H1 (cell line): Measurements from ENCODE around the gene CNGA4. TPM values are rescaled to one million over a fixed set of nuclear protein-coding genes. Genes with fewer than 3 reads are reported as not detected.

ENCODE experiments used
- CTCF ChIA-PET: fragments of 300-600 bp; sonication (Branson Sonifier 250); formaldehyde crosslinking; loops from one replicate; lab custom pipeline; 2021; ENCODE audit not compliant: partially characterized antibody; lab: Charles Lee
- POLR2A ChIA-PET: fragments of 300-600 bp; sonication (Branson Sonifier 250); formaldehyde crosslinking; loops from one replicate; lab custom pipeline; 2021; ENCODE audit warnings: inconsistent platforms; ENCODE audit not compliant: partially characterized antibody; lab: Charles Lee
- DNase-seq, 2 experiments: peaks; one replicate each; pipeline versions ENCODE4 v3.0.0 to v3.0.0-alpha.2; 2010 to 2022; ENCODE audit warnings: low spot score in 2 of 2, low read depth in 1 of 2, mixed read lengths in 1 of 2
- FAIRE-seq: peaks from 2 replicates; lab custom pipeline; 2011; peaks lifted over from hg19 to GRCh38; lab: Jason Lieb, UNC
- H2AFZ ChIP-seq: 2 replicates; pipeline ENCODE4 v1.8.1; 2012; ENCODE audit warnings: low read length, inconsistent platforms
- H2AK5ac ChIP-seq: 2 replicates; pipeline ENCODE4 v1.6.1; 2013; ENCODE audit warnings: low read depth, low read length
- H2BK120ac ChIP-seq: replicated peaks from 2 replicates; pipeline ENCODE3; 2013; ENCODE audit warnings: low read depth, low read length, inconsistent platforms
- H2BK12ac ChIP-seq: 2 replicates; pipeline ENCODE4 v1.6.1; 2013; ENCODE audit warnings: low read depth, low read length
- H2BK15ac ChIP-seq: 2 replicates; pipeline ENCODE4 v1.6.1; 2013; ENCODE audit warnings: low read length
- H2BK20ac ChIP-seq: 2 replicates; pipeline ENCODE4 v1.6.1; 2013; ENCODE audit warnings: low read length
- H2BK5ac ChIP-seq: 2 replicates; pipeline ENCODE4 v1.6.1; 2013; ENCODE audit warnings: low read depth, low read length
- H3K14ac ChIP-seq: 2 replicates; pipeline ENCODE4 v1.6.1; 2013; ENCODE audit warnings: inconsistent platforms; ENCODE audit not compliant: insufficient read length
- H3K18ac ChIP-seq: 2 replicates; pipeline ENCODE4 v1.6.1; 2013; ENCODE audit warnings: low read length; ENCODE audit errors: extremely low read depth
- H3K23ac ChIP-seq: 2 replicates; pipeline ENCODE4 v1.6.1; 2013; ENCODE audit warnings: inconsistent platforms; ENCODE audit not compliant: insufficient read length
- H3K23me2 ChIP-seq: 2 replicates; pipeline ENCODE4 v1.6.1; 2013; ENCODE audit warnings: low read depth, low read length
- H3K27ac ChIP-seq: 2 replicates; pipeline ENCODE4 v1.6.1; 2011; ENCODE audit warnings: low read depth, low read length, inconsistent platforms
- H3K27me3 ChIP-seq, 4 experiments: replicated peaks in 1 of 4; 1 replicate in 1 of 4; 2 replicates in 3 of 4; pipeline versions ENCODE4 v1.6.1 to v1.8.1; 2011 to 2013; ENCODE audit warnings: low read length in 3 of 4, mild to moderate bottlenecking in 3 of 4, inconsistent platforms in 2 of 4, mixed read lengths in 2 of 4, moderate library complexity in 1 of 4; ENCODE audit not compliant: control insufficient read depth in 3 of 4, insufficient read depth in 3 of 4; ENCODE audit errors: extremely low read depth in 1 of 4
- H3K36me3 ChIP-seq, 4 experiments: 2 replicates each; pipeline versions ENCODE4 v1.6.1 to v1.8.1; 2011 to 2013; ENCODE audit warnings: mild to moderate bottlenecking in 4 of 4, low read length in 3 of 4, moderate library complexity in 2 of 4, control low read depth in 1 of 4, inconsistent platforms in 1 of 4; ENCODE audit not compliant: insufficient read depth in 4 of 4, control insufficient read depth in 2 of 4
- H3K4ac ChIP-seq: replicated peaks from 2 replicates; pipeline ENCODE3; 2013; ENCODE audit warnings: low read length, low read depth, mixed read lengths, inconsistent platforms; ENCODE audit not compliant: insufficient read length
- H3K4me1 ChIP-seq, 4 experiments: replicated peaks in 1 of 4; 1 replicate in 1 of 4; 2 replicates in 3 of 4; pipeline versions ENCODE4 v1.6.1 to v1.8.1; 2011 to 2013; ENCODE audit warnings: low read length in 3 of 4, inconsistent platforms in 2 of 4, mixed read lengths in 1 of 4; ENCODE audit not compliant: insufficient read depth in 4 of 4, control insufficient read depth in 3 of 4
- H3K4me2 ChIP-seq, 2 experiments: 2 replicates each; pipeline versions ENCODE4 v1.6.1 to v1.8.1; 2011 to 2013; ENCODE audit warnings: low read depth in 2 of 2, low read length in 2 of 2, control low read depth in 1 of 2, inconsistent platforms in 1 of 2, mild to moderate bottlenecking in 1 of 2; ENCODE audit not compliant: insufficient read depth in 1 of 2
- H3K4me3 ChIP-seq, 4 experiments: fragments of 200-600, 300-600 bp in 1 of 4; sonication (generic), shearing (Covaris generic), sonication (Bioruptor Twin) in 1 of 4; 2 replicates each; pipeline versions ENCODE4 v1.5.1 to v1.8.1; 2011 to 2016; ENCODE audit warnings: low read length in 4 of 4, low read depth in 3 of 4, control low read depth in 2 of 4, inconsistent platforms in 2 of 4, mild to moderate bottlenecking in 2 of 4, mixed read lengths in 1 of 4, moderate library complexity in 1 of 4; ENCODE audit not compliant: insufficient read depth in 2 of 4; ENCODE audit errors: extremely low read depth in 1 of 4
- H3K56ac ChIP-seq: replicated peaks from 2 replicates; pipeline ENCODE3; 2013; ENCODE audit warnings: low read depth, mild to moderate bottlenecking, mixed read lengths, low read length, inconsistent platforms; ENCODE audit not compliant: insufficient read length
- H3K79me1 ChIP-seq: 2 replicates; pipeline ENCODE4 v1.6.1; 2013; ENCODE audit warnings: low read depth, low read length, control low read depth
- H3K79me2 ChIP-seq, 2 experiments: 2 replicates each; pipeline versions ENCODE4 v1.6.1 to v1.8.1; 2012 to 2013; ENCODE audit warnings: low read length in 2 of 2, mild to moderate bottlenecking in 2 of 2, inconsistent platforms in 1 of 2; ENCODE audit not compliant: insufficient read depth in 2 of 2, control insufficient read depth in 1 of 2
- H3K9ac ChIP-seq, 4 experiments: replicated peaks in 1 of 4; 1 replicate in 1 of 4; 2 replicates in 3 of 4; pipeline versions ENCODE4 v1.6.1 to v1.8.1; 2011 to 2013; ENCODE audit warnings: low read depth in 3 of 4, low read length in 3 of 4, control low read depth in 2 of 4, mild to moderate bottlenecking in 2 of 4, moderate library complexity in 2 of 4, inconsistent platforms in 1 of 4; ENCODE audit errors: extremely low read depth in 1 of 4
- H3K9me3 ChIP-seq, 2 experiments: 2 replicates each; pipeline versions ENCODE4 v1.6.1 to v1.8.1; 2012 to 2013; ENCODE audit warnings: mild to moderate bottlenecking in 2 of 2, moderate library complexity in 2 of 2, control low read depth in 1 of 2, inconsistent platforms in 1 of 2, low read depth in 1 of 2, low read length in 1 of 2, mixed read lengths in 1 of 2; ENCODE audit not compliant: insufficient read depth in 2 of 2
- H4K20me1 ChIP-seq, 2 experiments: replicated peaks in 1 of 2; 2 replicates each; pipeline versions ENCODE3 to v1.8.1; 2011 to 2013; ENCODE audit warnings: inconsistent platforms in 2 of 2, low read length in 2 of 2, mild to moderate bottlenecking in 1 of 2; ENCODE audit not compliant: insufficient read depth in 2 of 2, control insufficient read depth in 1 of 2
- H4K5ac ChIP-seq: 2 replicates; pipeline ENCODE4 v1.6.1; 2013; ENCODE audit warnings: low read length, low read depth, mixed read lengths, inconsistent platforms; ENCODE audit not compliant: insufficient read length
- H4K8ac ChIP-seq: 2 replicates; pipeline ENCODE4 v1.8.0; 2013; ENCODE audit warnings: mild to moderate bottlenecking, moderate library complexity, low read length, inconsistent platforms; ENCODE audit not compliant: insufficient read depth; ENCODE audit errors: extremely low read depth
- H4K91ac ChIP-seq: replicated peaks from 2 replicates; pipeline ENCODE3; 2013; ENCODE audit warnings: low read length, mixed read lengths, inconsistent platforms; ENCODE audit not compliant: insufficient read length
- BACH1 ChIP-seq: IDR thresholded peaks from 2 replicates; pipeline ENCODE4 v1.6.1; 2012; ENCODE audit warnings: low read length, improper control_type of control experiment
- BCL11A ChIP-seq, 2 experiments: IDR thresholded peaks; one replicate each; pipeline ENCODE4 v1.6.1; 2011; ENCODE audit warnings: low read depth in 2 of 2, low read length in 2 of 2, mild to moderate bottlenecking in 2 of 2
- CBX8 ChIP-seq: fragments of 300-800, 300-1000 bp; sonication (generic); IDR thresholded peaks from 2 replicates; pipeline ENCODE4 v1.7.1; 2016; ENCODE audit warnings: low read depth, low read length, borderline replicate concordance
- CTBP2 ChIP-seq: IDR thresholded peaks from 2 replicates; pipeline ENCODE4 v1.7.0; 2011; ENCODE audit warnings: borderline replicate concordance, mild to moderate bottlenecking, moderate library complexity, mixed read lengths, low read length; ENCODE audit not compliant: insufficient read depth, insufficient read length
- GABPA ChIP-seq: IDR thresholded peaks from 2 replicates; pipeline ENCODE4 v1.6.1; 2011; ENCODE audit warnings: mild to moderate bottlenecking, low read length, moderate library complexity, borderline replicate concordance; ENCODE audit not compliant: insufficient read depth
- JUN ChIP-seq: IDR thresholded peaks from 2 replicates; pipeline ENCODE4 v1.6.1; 2011; ENCODE audit warnings: low read depth, mild to moderate bottlenecking, improper control_type of control experiment, low read length
- KDM1A ChIP-seq: fragments of 200-600, 300-600 bp; sonication (generic); IDR thresholded peaks from 2 replicates; pipeline ENCODE4 v1.7.1; 2016; ENCODE audit warnings: mild to moderate bottlenecking, low read length, borderline replicate concordance
- MAFK ChIP-seq: IDR thresholded peaks from 2 replicates; pipeline ENCODE4 v1.6.1; 2012; ENCODE audit warnings: low read depth, mild to moderate bottlenecking, improper control_type of control experiment, low read length
- RAD21 ChIP-seq, 2 experiments: IDR thresholded peaks in 1 of 2; conservative IDR thresholded peaks in 1 of 2; 2 replicates each; pipeline ENCODE4 v1.6.1; 2011; ENCODE audit warnings: low read depth in 2 of 2, low read length in 2 of 2, improper control_type of control experiment in 1 of 2, inconsistent platforms in 1 of 2, mild to moderate bottlenecking in 1 of 2, moderate library complexity in 1 of 2
- SP1 ChIP-seq: IDR thresholded peaks from 2 replicates; pipeline ENCODE4 v1.6.1; 2011; ENCODE audit warnings: low read depth, low read length
- TAF7 ChIP-seq: optimal IDR thresholded peaks from 2 replicates; pipeline ENCODE3; 2011; ENCODE audit warnings: low read depth, mild to moderate bottlenecking, inconsistent platforms, low read length, moderate library complexity, borderline replicate concordance
- ZNF274 ChIP-seq: IDR thresholded peaks from 2 replicates; pipeline ENCODE4 v1.7.0; 2012; ENCODE audit warnings: low read length, borderline replicate concordance; ENCODE audit errors: extremely low read depth
- WGBS, 2 experiments: shearing (Covaris generic) in 1 of 2; methylation state at CpG; one replicate each; pipeline versions ENCODE4 v1.1.6 to v1.1.7; 2013 to 2015; ENCODE audit warnings: low lambda C conversion rate in 2 of 2, mixed read lengths in 2 of 2, inconsistent platforms in 1 of 2, low coverage in 1 of 2, missing lambda C conversion rate in 1 of 2; ENCODE audit not compliant: insufficient replicate concordance in 2 of 2, insufficient coverage in 1 of 2, insufficient read length in 1 of 2; ENCODE audit errors: extremely low coverage in 1 of 2, missing lambda C conversion rate in 1 of 2; 5-methylcytosine and 5-hydroxymethylcytosine counted together
- polyA plus RNA-seq, 7 experiments: library from polyadenylated mRNA; depleted of rRNA in 3 of 7; stranded (reverse) in 5 of 7; unstranded in 2 of 7; fragments of >200 nt in 5 of 7; fragments of 200-250 nt in 2 of 7; gene quantifications; 1 replicate in 5 of 7; 2 replicates in 1 of 7; 4 replicates in 1 of 7; pipeline versions ENCODE4 v1.2.1 to v1.2.3, GENCODE V29; 2011 to 2013; ENCODE audit warnings: missing spikeins in 2 of 7, mixed read lengths in 2 of 7
- total RNA-seq: library from RNA; stranded (reverse); fragmentation: NEBNext Ultra II Directional; extraction: Animal tissue kit (Norgen Biotek cat#: 25700); gene quantifications from 2 replicates; pipeline ENCODE4 v1.2.1, GENCODE V29; 2021
- TF ChIP-seq, protein P1 (sequence below): IDR thresholded peaks from 2 replicates; pipeline ENCODE4 v1.6.1; 2012; ENCODE audit warnings: inconsistent platforms

The CNGA4 gene
- total and polyA plus RNA-seq, 2 of the 8 experiments (the other 6 are each of a cell fraction or from before 2014, with no cell fraction given), result 0.29 TPM; not detected in 1

DNA sequence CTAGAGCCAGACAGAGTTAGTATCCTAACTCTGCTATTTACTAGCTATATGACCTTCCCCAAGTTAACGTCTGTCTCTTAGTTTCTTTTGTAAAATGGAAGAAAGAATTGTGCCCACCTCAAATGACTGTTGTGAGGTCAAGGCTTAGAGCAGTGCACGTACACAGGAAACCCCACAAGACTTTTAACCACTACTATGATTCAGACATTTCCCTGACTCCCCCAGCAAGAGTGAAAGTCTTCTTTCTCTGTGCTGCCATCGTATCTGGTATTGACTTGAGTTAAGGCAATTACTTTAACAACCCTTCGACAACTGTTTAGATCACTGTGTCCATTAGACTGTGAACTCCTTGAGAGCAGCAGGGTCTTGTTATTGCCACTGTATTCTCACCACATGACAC, 42.5 kb upstream of the CNGA4 start:
- no peak overlapping the region for H3K4me2 ChIP-seq
- no peak overlapping the region for H2BK5ac ChIP-seq
- no peak overlapping the region for H4K8ac ChIP-seq
- H3K36me3 ChIP-seq, result no peaks in the 10 kb centered on the region; a peak in 1 of 8 replicates
- no peak overlapping the region for H2AK5ac ChIP-seq
- H3K9ac ChIP-seq, result no peak overlapping the region
- DNase-seq (no peak), FAIRE-seq (no peak)
- H3K27ac ChIP-seq, result no peak overlapping the region
- H3K56ac ChIP-seq, result no peak overlapping the region
- H3K9me3 ChIP-seq, result no peaks in the 10 kb centered on the region; a peak in 1 of 4 replicates
- no peak overlapping the region for H2AFZ ChIP-seq
- H4K20me1 ChIP-seq, result no peaks in the 10 kb centered on the region
- no peak overlapping the region for H2BK15ac ChIP-seq
- no peak overlapping the region for H2BK12ac ChIP-seq
- WGBS, 2 experiments, result 64% methylated on average over 4 of the region's 4 CpGs; no CpG with 5 or more reads in 1 of the 2 experiments
- H2BK20ac ChIP-seq, result no peak overlapping the region
- no peak overlapping the region for H2BK120ac ChIP-seq
- H3K14ac ChIP-seq, result no peak overlapping the region
- H3K23ac ChIP-seq, result no peak overlapping the region
- H4K5ac ChIP-seq, result no peak overlapping the region
- ChIA-PET POLR2A (no interaction called here), CTCF (interaction anchor here (1.2 kb wide), 1 partner anchor 54 kb away, joined by 3 read pairs; no protein-coding TSS in a partner anchor)
- H4K91ac ChIP-seq, result no peak overlapping the region
- no peaks in the 10 kb centered on the region for H3K27me3 ChIP-seq
- no peaks in the 10 kb centered on the region for H3K79me2 ChIP-seq
- no peaks in the 10 kb centered on the region for H3K23me2 ChIP-seq
- no peak overlapping the region for H3K4me3 ChIP-seq
- H3K79me1 ChIP-seq, result no peaks in the 10 kb centered on the region
- H3K4ac ChIP-seq, result no peak overlapping the region
- no peak overlapping the region for H3K18ac ChIP-seq
- H3K4me1 ChIP-seq, result peaks cover 0 to 3% (median 1%) of the 10 kb centered on the region in 4 experiments; a peak in 2 of 7 replicates
- TF ChIP-seq SP1 (no peak), JUN (no peak), TAF7 (no peak), ZNF274 (no peak), RAD21 (IDR thresholded peaks at IDR 0.05 in 1 of 2, conservative IDR thresholded peaks at IDR 0.05 in 1 of 2; ENCODE audit: low read depth in 2 of 2, low read length in 2 of 2) (no peak), MAFK (no peak), BCL11A (IDR thresholded peaks at IDR 0.05; ENCODE audit: low read depth in 2 of 2, low read length in 2 of 2) (no peak), KDM1A (no peak), CBX8 (no peak), GABPA (no peak), CTBP2 (no peak), BACH1 (no peak)
- TF ChIP-seq, protein P1, sequence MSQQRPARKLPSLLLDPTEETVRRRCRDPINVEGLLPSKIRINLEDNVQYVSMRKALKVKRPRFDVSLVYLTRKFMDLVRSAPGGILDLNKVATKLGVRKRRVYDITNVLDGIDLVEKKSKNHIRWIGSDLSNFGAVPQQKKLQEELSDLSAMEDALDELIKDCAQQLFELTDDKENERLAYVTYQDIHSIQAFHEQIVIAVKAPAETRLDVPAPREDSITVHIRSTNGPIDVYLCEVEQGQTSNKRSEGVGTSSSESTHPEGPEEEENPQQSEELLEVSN, result no peak
